A673 (cell line): ENCODE measurements around the gene ELOF1. TPM values are rescaled to one million over a fixed set of nuclear protein-coding genes. Genes with fewer than 3 reads are reported as not detected.

Experiments used
- BruUV-seq: library from RNA; stranded (reverse); fragments of 400-500 nt; replicated peaks from 2 replicates; lab custom pipeline; 2021; lab: Mats Ljungman, UMichigan
- CTCF ChIA-PET: fragments of 300-600 bp; sonication (Branson Sonifier 250); formaldehyde crosslinking; loops from one replicate; lab custom pipeline; 2022; ENCODE audit warnings: antibody characterized with exemption; lab: Charles Lee
- POLR2A ChIA-PET: fragments of 300-600 bp; sonication (Branson Sonifier 250); formaldehyde crosslinking; loops from one replicate; lab custom pipeline; 2022; ENCODE audit warnings: antibody characterized with exemption; ENCODE audit not compliant: low non-redundant PET; lab: Charles Lee
- DNase-seq: peaks from one replicate; pipeline ENCODE4 v3.0.0-alpha.2; 2015; ENCODE audit warnings: low spot score
- H3K27ac ChIP-seq: fragments of 200-600 bp; sonication (generic); 2 replicates; pipeline ENCODE4 v1.5.1; 2016; ENCODE audit warnings: mixed run types, low read depth, mild to moderate bottlenecking, mixed read lengths, antibody characterized with exemption, low read length; ENCODE audit not compliant: poor library complexity, severe bottlenecking
- H3K27me3 ChIP-seq: fragments of 200-600 bp; sonication (generic); replicated peaks from 2 replicates; pipeline ENCODE4 v1.6.1; 2017; ENCODE audit warnings: mixed run types, low read depth, mild to moderate bottlenecking, mixed read lengths, antibody characterized with exemption, low read length; ENCODE audit not compliant: insufficient read depth, poor library complexity
- H3K36me3 ChIP-seq: fragments of 200-600 bp; sonication (generic); 2 replicates; pipeline ENCODE4 v1.6.1; 2016; ENCODE audit warnings: mixed run types, mild to moderate bottlenecking, mixed read lengths, antibody characterized with exemption, low read length; ENCODE audit not compliant: insufficient read depth, poor library complexity, severe bottlenecking
- H3K4me1 ChIP-seq: fragments of 200-600 bp; sonication (generic); 2 replicates; pipeline ENCODE4 v1.6.1; 2017; ENCODE audit warnings: mixed run types, mild to moderate bottlenecking, mixed read lengths, antibody characterized with exemption, low read length; ENCODE audit not compliant: insufficient read depth, poor library complexity, severe bottlenecking
- H3K4me3 ChIP-seq: fragments of 200-600 bp; sonication (generic); 2 replicates; pipeline ENCODE4 v1.5.1; 2016; ENCODE audit warnings: low read depth, mixed run types, mild to moderate bottlenecking, mixed read lengths, low read length; ENCODE audit not compliant: poor library complexity, severe bottlenecking
- H3K9me3 ChIP-seq: fragments of 200-600 bp; sonication (generic); 2 replicates; pipeline ENCODE4 v1.6.1; 2016; ENCODE audit warnings: mixed run types, low read depth, mild to moderate bottlenecking, mixed read lengths, antibody characterized with exemption, low read length; ENCODE audit not compliant: poor library complexity, severe bottlenecking
- EZH2 ChIP-seq: fragments of 200-600 bp; sonication (generic); IDR thresholded peaks from 2 replicates; pipeline ENCODE4 v1.6.1; 2017; ENCODE audit warnings: borderline replicate concordance, low read depth, mild to moderate bottlenecking, mixed read lengths, antibody characterized with exemption, low read length; ENCODE audit not compliant: poor library complexity, severe bottlenecking
- intact Hi-C: fragments of 100-400 bp; cut with micrococcal nuclease; formaldehyde crosslinking; loops from one replicate; pipeline ENCODE4 v1.10.0; 2022; ENCODE audit not compliant: unreplicated experiment
- total RNA-seq: library from RNA; stranded (reverse); gene quantifications from 2 replicates; pipeline ENCODE4 v1.2.3, GENCODE V29; 2021
- TF ChIP-seq, protein P1 (sequence below): fragments of 300-800, 200-600 bp; sonication (generic); conservative IDR thresholded peaks from 2 replicates; pipeline ENCODE4 v1.5.1; 2017; ENCODE audit warnings: low read depth, mild to moderate bottlenecking, antibody characterized with exemption, low read length, moderate library complexity, mixed read lengths

ELOF1 gene
- total RNA-seq, 1 experiment from 2014 or later: 97.9 TPM

GRCh38 chr19:11551603-11552235 lies 7.3 kb downstream of the ELOF1 start:
- TF ChIP-seq EZH2: no peak
- TF ChIP-seq, protein P1, sequence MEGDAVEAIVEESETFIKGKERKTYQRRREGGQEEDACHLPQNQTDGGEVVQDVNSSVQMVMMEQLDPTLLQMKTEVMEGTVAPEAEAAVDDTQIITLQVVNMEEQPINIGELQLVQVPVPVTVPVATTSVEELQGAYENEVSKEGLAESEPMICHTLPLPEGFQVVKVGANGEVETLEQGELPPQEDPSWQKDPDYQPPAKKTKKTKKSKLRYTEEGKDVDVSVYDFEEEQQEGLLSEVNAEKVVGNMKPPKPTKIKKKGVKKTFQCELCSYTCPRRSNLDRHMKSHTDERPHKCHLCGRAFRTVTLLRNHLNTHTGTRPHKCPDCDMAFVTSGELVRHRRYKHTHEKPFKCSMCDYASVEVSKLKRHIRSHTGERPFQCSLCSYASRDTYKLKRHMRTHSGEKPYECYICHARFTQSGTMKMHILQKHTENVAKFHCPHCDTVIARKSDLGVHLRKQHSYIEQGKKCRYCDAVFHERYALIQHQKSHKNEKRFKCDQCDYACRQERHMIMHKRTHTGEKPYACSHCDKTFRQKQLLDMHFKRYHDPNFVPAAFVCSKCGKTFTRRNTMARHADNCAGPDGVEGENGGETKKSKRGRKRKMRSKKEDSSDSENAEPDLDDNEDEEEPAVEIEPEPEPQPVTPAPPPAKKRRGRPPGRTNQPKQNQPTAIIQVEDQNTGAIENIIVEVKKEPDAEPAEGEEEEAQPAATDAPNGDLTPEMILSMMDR: peak; percentile 58
- Histone ChIP-seq H3K9me3 (no peaks in the 10 kb centered on the region), H3K27me3 (no peaks in the 10 kb centered on the region), H3K36me3 (peaks cover 21% of the 10 kb centered on the region), H3K27ac (no peak overlapping the region), H3K4me1 (no peaks in the 10 kb centered on the region), H3K4me3 (no peak overlapping the region)
- no TSS peak for BruUV-seq
- no peak for DNase-seq
- POLR2A ChIA-PET: no interaction called here
- CTCF ChIA-PET: interaction anchor here (0.5 kb wide), 1 partner anchor 69 kb away, joined by 3 read pairs; no protein-coding TSS in a partner anchor
- intact Hi-C loops: no loop called here

GRCh38 chr19:11550265-11550664 lies 8.8 kb downstream of the ELOF1 start:
- no peak overlapping the region for H3K27ac ChIP-seq
- POLR2A ChIA-PET: no interaction called here
- no TSS peak for BruUV-seq
- DNase-seq: no peak
- intact Hi-C loops: no loop called here
- TF ChIP-seq, protein P1: no peak
- TF ChIP-seq EZH2: no peak
- no peaks in the 10 kb centered on the region for H3K9me3 ChIP-seq
- H3K4me1 ChIP-seq: no peaks in the 10 kb centered on the region
- H3K27me3 ChIP-seq: no peaks in the 10 kb centered on the region
- H3K4me3 ChIP-seq: no peak overlapping the region
- peaks cover 18% of the 10 kb centered on the region for H3K36me3 ChIP-seq
- CTCF ChIA-PET: no interaction called here

- H3K27me3 ChIP-seq: no peaks in the 10 kb centered on the region
- intact Hi-C loops: no loop called here
- H3K4me1 ChIP-seq: no peaks in the 10 kb centered on the region
- no peak for DNase-seq
- no peak overlapping the region for H3K27ac ChIP-seq
- CTCF ChIA-PET: no interaction called here
- H3K36me3 ChIP-seq: peaks cover 16% of the 10 kb centered on the region
- no peak overlapping the region for H3K4me3 ChIP-seq
- no TSS peak for BruUV-seq
- POLR2A ChIA-PET: interaction anchor here (0.7 kb wide), 1 partner anchor 36 kb away, joined by 10 read pairs; no protein-coding TSS in a partner anchor
- no peaks in the 10 kb centered on the region for H3K9me3 ChIP-seq
- no peak for TF ChIP-seq EZH2
- TF ChIP-seq, protein P1: no peak
These were observed 9.6 kb downstream of the ELOF1 start for GRCh38 chr19:11549386-11549953.
